Neuronal stem cell (in vitro differentiated cells): Measurements from ENCODE around the gene TMTC1.

Experiments
- DNase-seq: peaks from one replicate; pipeline ENCODE4 v3.0.0-alpha.2; 2013; ENCODE audit warnings: low spot score
- H2AFZ ChIP-seq: one replicate; pipeline ENCODE4 v1.6.1; 2013; ENCODE audit warnings: mild to moderate bottlenecking, low read length, inconsistent platforms
- H2AK5ac ChIP-seq: 2 replicates; pipeline ENCODE4 v1.6.1; 2013; ENCODE audit warnings: low read depth, mild to moderate bottlenecking, inconsistent platforms, low read length, moderate library complexity, mixed read lengths
- H2BK120ac ChIP-seq: 2 replicates; pipeline ENCODE4 v1.6.1; 2013; ENCODE audit warnings: low read depth, mild to moderate bottlenecking, inconsistent platforms, low read length, moderate library complexity, mixed read lengths
- H2BK12ac ChIP-seq: one replicate; pipeline ENCODE4 v1.6.1; 2013; ENCODE audit warnings: low read length, inconsistent platforms
- H2BK15ac ChIP-seq: 2 replicates; pipeline ENCODE4 v1.6.1; 2013; ENCODE audit warnings: mild to moderate bottlenecking, low read length, inconsistent platforms, mixed read lengths
- H2BK5ac ChIP-seq: one replicate; pipeline ENCODE4 v1.6.1; 2013; ENCODE audit warnings: inconsistent platforms, mild to moderate bottlenecking, low read length, moderate library complexity
- H3K14ac ChIP-seq: one replicate; pipeline ENCODE4 v1.6.1; 2013; ENCODE audit warnings: low read length, inconsistent platforms
- H3K18ac ChIP-seq: 2 replicates; pipeline ENCODE4 v1.6.1; 2013; ENCODE audit warnings: low read length, inconsistent platforms
- H3K23ac ChIP-seq: 2 replicates; pipeline ENCODE4 v1.6.1; 2013; ENCODE audit warnings: low read depth, mild to moderate bottlenecking, mixed read lengths, low read length, inconsistent platforms; ENCODE audit not compliant: poor library complexity
- H3K27ac ChIP-seq: replicated peaks from 3 replicates; pipeline ENCODE4 v1.5.1; 2013; ENCODE audit warnings: low read length, inconsistent platforms
- H3K27me3 ChIP-seq, 3 experiments: 2 replicates each; pipeline ENCODE4 v1.6.1; 2013; ENCODE audit warnings: low read length in 3 of 3, mild to moderate bottlenecking in 2 of 3, inconsistent platforms in 1 of 3, low read depth in 1 of 3, mixed read lengths in 1 of 3, moderate library complexity in 1 of 3; ENCODE audit not compliant: control insufficient read depth in 3 of 3, insufficient read depth in 3 of 3
- H3K36me3 ChIP-seq, 2 donors: replicated peaks in 1 of 2; 2 replicates each; pipeline ENCODE4 v1.6.1; 2013; ENCODE audit warnings: low read length in 2 of 2; ENCODE audit not compliant: control insufficient read depth in 2 of 2, insufficient read depth in 2 of 2
- H3K4ac ChIP-seq: 2 replicates; pipeline ENCODE4 v1.6.1; 2013; ENCODE audit warnings: inconsistent platforms, mild to moderate bottlenecking, low read length, moderate library complexity
- H3K4me1 ChIP-seq, 2 donors: 1 replicate in 1 of 2; 2 replicates in 1 of 2; pipeline ENCODE4 v1.6.1; 2013; ENCODE audit warnings: low read length in 2 of 2, low read depth in 1 of 2; ENCODE audit not compliant: control insufficient read depth in 2 of 2, insufficient read depth in 1 of 2
- H3K4me2 ChIP-seq: one replicate; pipeline ENCODE4 v1.6.1; 2013; ENCODE audit warnings: mild to moderate bottlenecking, low read length, inconsistent platforms; ENCODE audit not compliant: insufficient read depth, poor library complexity, severe bottlenecking
- H3K4me3 ChIP-seq, 2 donors: 2 replicates each; pipeline ENCODE4 v1.5.1; 2013; ENCODE audit warnings: low read length in 2 of 2, mild to moderate bottlenecking in 2 of 2, inconsistent platforms in 1 of 2, moderate library complexity in 1 of 2
- H3K79me1 ChIP-seq: one replicate; pipeline ENCODE4 v1.6.1; 2013; ENCODE audit warnings: low read depth, mild to moderate bottlenecking, inconsistent platforms, low read length, moderate library complexity
- H3K9ac ChIP-seq: one replicate; pipeline ENCODE4 v1.6.1; 2013; ENCODE audit warnings: mild to moderate bottlenecking, low read depth, low read length, inconsistent platforms; ENCODE audit not compliant: poor library complexity
- H3K9me3 ChIP-seq, 2 donors: replicated peaks in 1 of 2; 2 replicates each; pipeline versions ENCODE3 to v1.6.1; 2013; ENCODE audit warnings: low read length in 2 of 2, mild to moderate bottlenecking in 2 of 2, inconsistent platforms in 1 of 2, low read depth in 1 of 2, mixed read lengths in 1 of 2, moderate library complexity in 1 of 2; ENCODE audit not compliant: control insufficient read depth in 2 of 2, insufficient read depth in 1 of 2
- H4K8ac ChIP-seq: one replicate; pipeline ENCODE4 v1.6.1; 2013; ENCODE audit warnings: low read depth, mild to moderate bottlenecking, inconsistent platforms, low read length, moderate library complexity
- H4K91ac ChIP-seq: one replicate; pipeline ENCODE4 v1.6.1; 2013; ENCODE audit warnings: low read length, low read depth, mild to moderate bottlenecking, inconsistent platforms; ENCODE audit not compliant: poor library complexity
- WGBS, 2 donors: extraction: QIAGEN DNeasy Blood & Tissue Kit; methylation state at CpG; one replicate each; pipeline ENCODE4 v1.1.7; 2013; ENCODE audit warnings: missing lambda C conversion rate in 2 of 2, mixed read lengths in 1 of 2; ENCODE audit not compliant: insufficient read length in 2 of 2, insufficient replicate concordance in 1 of 2; ENCODE audit errors: extremely low coverage in 2 of 2; 5-methylcytosine and 5-hydroxymethylcytosine counted together

Gene TMTC1

DNA sequence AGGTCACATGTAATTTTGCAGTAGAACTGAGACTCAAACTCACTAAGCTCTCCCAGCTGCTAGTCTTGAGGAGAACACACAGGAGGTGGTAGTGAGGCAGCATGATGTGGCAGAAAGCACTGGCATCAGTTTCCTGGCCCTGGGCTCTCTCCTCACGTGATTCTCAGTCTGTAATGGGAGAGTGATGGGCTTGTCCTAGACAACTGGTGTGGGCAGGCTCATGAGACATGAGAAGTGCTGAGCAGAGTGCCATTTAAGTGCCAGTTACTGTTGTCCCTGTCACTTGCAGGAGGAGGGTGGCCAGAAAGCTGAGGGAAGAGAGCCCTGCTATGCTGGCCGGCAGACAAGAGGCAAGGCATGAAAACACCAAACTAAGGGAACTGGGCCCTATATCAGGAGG is 237.7 kb downstream of the TMTC1 start:
- H3K79me1 ChIP-seq: no peaks in the 10 kb centered on the region
- peak overlapping the region; percentile 60 for H2AK5ac ChIP-seq
- H3K9ac ChIP-seq: peak overlapping the region; percentile 35
- no peak overlapping the region for H2BK120ac ChIP-seq
- no peak overlapping the region for H3K4me2 ChIP-seq
- H3K27ac ChIP-seq: no peak overlapping the region
- no peak overlapping the region for H4K8ac ChIP-seq
- no peak overlapping the region for H3K4ac ChIP-seq
- no peak overlapping the region for H2BK15ac ChIP-seq
- H2BK12ac ChIP-seq: no peak overlapping the region
- H2BK5ac ChIP-seq: no peak overlapping the region
- H2AFZ ChIP-seq: no peak overlapping the region
- peaks cover 0 to 3% of the 10 kb centered on the region in 2 donors for H3K36me3 ChIP-seq
- no peak overlapping the region for H3K14ac ChIP-seq
- H3K4me1 ChIP-seq: no peaks in the 10 kb centered on the region
- peak overlapping the region; percentile 11 for H3K18ac ChIP-seq
- no peaks in the 10 kb centered on the region for H3K9me3 ChIP-seq
- no peaks in the 10 kb centered on the region for H3K27me3 ChIP-seq
- no peak overlapping the region for H3K4me3 ChIP-seq
- H4K91ac ChIP-seq: no peak overlapping the region
- no peak overlapping the region for H3K23ac ChIP-seq
- WGBS, 2 donors: no CpG with 5 or more reads among the region's 2 CpGs
- no peak for DNase-seq

GRCh38 chr12:29545102-29545467 is 238.7 kb downstream of the TMTC1 start:
- H3K79me1 ChIP-seq: no peaks in the 10 kb centered on the region
- no peak overlapping the region for H3K4ac ChIP-seq
- no peak overlapping the region for H3K4me2 ChIP-seq
- H4K91ac ChIP-seq: no peak overlapping the region
- H3K9me3 ChIP-seq: no peaks in the 10 kb centered on the region
- no peak overlapping the region for H3K14ac ChIP-seq
- no peak overlapping the region for H2BK120ac ChIP-seq
- H2BK5ac ChIP-seq: no peak overlapping the region
- H3K27me3 ChIP-seq: no peaks in the 10 kb centered on the region
- no peak overlapping the region for H3K27ac ChIP-seq
- no peak overlapping the region for H3K9ac ChIP-seq
- H3K4me1 ChIP-seq: no peaks in the 10 kb centered on the region
- H2BK12ac ChIP-seq: no peak overlapping the region
- no peak overlapping the region for H2AK5ac ChIP-seq
- H4K8ac ChIP-seq: no peak overlapping the region
- H3K36me3 ChIP-seq: peaks cover 0 to 3% of the 10 kb centered on the region in 2 donors
- WGBS, 2 donors: no CpG with 5 or more reads among the region's 4 CpGs
- H3K4me3 ChIP-seq: no peak overlapping the region
- H2AFZ ChIP-seq: no peak overlapping the region
- no peak overlapping the region for H3K18ac ChIP-seq
- no peak overlapping the region for H3K23ac ChIP-seq
- DNase-seq: no peak
- no peak overlapping the region for H2BK15ac ChIP-seq

DNA sequence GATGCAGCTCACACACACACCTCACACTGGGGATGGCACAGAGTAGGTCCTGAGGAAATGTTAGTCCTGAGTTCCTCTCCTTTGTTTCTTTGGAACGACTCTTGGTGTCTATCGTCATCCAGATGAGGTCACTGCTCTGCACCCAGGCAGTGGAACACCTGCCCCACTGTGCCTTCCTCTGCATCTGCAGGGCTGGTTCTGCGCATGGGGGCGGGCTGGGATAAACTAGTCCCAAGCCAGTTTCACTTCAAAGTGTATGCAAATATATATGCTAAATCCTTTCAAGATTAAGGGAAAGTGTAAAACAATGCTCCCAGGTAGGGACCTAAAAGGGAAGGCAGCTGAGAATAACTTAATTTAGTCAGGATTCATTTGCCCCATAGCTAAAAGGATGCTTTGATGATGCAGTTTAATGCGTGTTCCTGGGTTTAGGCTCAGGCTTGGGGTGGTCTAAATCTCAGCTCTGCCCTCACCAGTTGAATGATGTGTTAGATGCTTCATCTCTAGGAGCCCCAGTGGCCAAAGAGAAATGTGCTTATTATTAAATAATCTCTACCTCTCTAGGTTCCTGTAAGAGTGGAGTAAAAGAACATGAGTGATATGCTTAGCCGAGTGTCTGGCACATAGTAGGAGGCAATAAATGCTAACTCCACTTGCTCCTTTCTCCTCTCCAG is 239.2 kb downstream of the TMTC1 start:
- Histone ChIP-seq H3K9ac (no peak overlapping the region), H3K4me1 (no peaks in the 10 kb centered on the region), H3K4me3 (peak overlapping the region in 1 of 2 donors; percentile 44), H3K18ac (no peak overlapping the region), H2BK15ac (no peak overlapping the region), H2BK12ac (no peak overlapping the region), H3K23ac (no peak overlapping the region), H2BK5ac (no peak overlapping the region), H3K27me3 (no peaks in the 10 kb centered on the region), H4K91ac (no peak overlapping the region), H3K79me1 (no peaks in the 10 kb centered on the region), H4K8ac (no peak overlapping the region), H3K14ac (no peak overlapping the region), H3K27ac (no peak overlapping the region), H2AK5ac (no peak overlapping the region), H3K9me3 (no peaks in the 10 kb centered on the region), H3K4me2 (no peak overlapping the region), H3K4ac (no peak overlapping the region), H2AFZ (no peak overlapping the region), H2BK120ac (no peak overlapping the region), H3K36me3 (peaks cover 0 to 3% of the 10 kb centered on the region in 2 donors)
- no CpG with 5 or more reads among the region's 6 CpGs for WGBS, 2 donors
- no peak for DNase-seq

DNA sequence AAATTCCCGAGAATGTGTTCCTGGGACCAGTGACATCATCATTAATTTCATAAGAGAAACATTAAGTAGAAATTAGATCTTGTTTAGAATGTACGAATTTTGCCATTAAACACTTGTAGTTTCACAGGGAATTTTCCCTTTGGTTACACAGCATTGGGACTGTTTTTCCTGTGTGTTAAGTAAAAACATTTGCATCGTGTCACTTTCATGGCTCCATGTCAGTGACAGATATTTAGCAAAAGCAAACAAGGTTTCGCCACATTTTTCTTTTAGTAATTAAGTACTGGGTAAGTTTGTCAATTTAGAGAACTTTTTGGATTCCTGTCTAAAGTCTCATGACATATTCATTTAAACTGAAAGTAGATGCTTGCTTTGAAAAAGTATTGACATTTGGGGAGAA is 240.7 kb downstream of the TMTC1 start:
- Histone ChIP-seq H3K79me1 (no peaks in the 10 kb centered on the region), H2AFZ (no peak overlapping the region), H3K9me3 (no peaks in the 10 kb centered on the region), H2BK5ac (no peak overlapping the region), H3K4me1 (no peaks in the 10 kb centered on the region), H3K23ac (no peak overlapping the region), H3K4me3 (no peak overlapping the region), H2BK120ac (no peak overlapping the region), H2BK15ac (no peak overlapping the region), H3K18ac (no peak overlapping the region), H3K4me2 (no peak overlapping the region), H3K36me3 (peaks cover 0 to 3% of the 10 kb centered on the region in 2 donors), H4K8ac (no peak overlapping the region), H3K27me3 (no peaks in the 10 kb centered on the region), H3K14ac (no peak overlapping the region), H3K27ac (no peak overlapping the region), H3K4ac (no peak overlapping the region), H2BK12ac (no peak overlapping the region), H2AK5ac (no peak overlapping the region), H3K9ac (no peak overlapping the region), H4K91ac (no peak overlapping the region)
- no peak for DNase-seq
- WGBS, 2 donors: no CpG with 5 or more reads among the region's 4 CpGs
